ENCODE results near the gene HES2. TPM values are rescaled to one million over a fixed set of nuclear protein-coding genes. Genes with fewer than 3 reads are reported as not detected.

The HES2 gene
- total RNA-seq, 1 experiment from 2014 or later = 1.2 TPM

GRCh38 chr1:6416295-6416656, 3.4 kb downstream of the HES2 start:
- Mint-ChIP-seq H3K4me3 (no peak overlapping the region), H3K27me3 (ENCODE audit: low read depth) (peaks cover 97% of the 10 kb centered on the region), H3K27ac (no peak overlapping the region), H3K36me3 (ENCODE audit: insufficient read depth in 1 of 3, low read depth in 3 of 3) (no peaks in the 10 kb centered on the region), H3K9me3 (no peaks in the 10 kb centered on the region; a peak in 1 of 5 replicates), H3K4me1 (peaks cover 22% of the 10 kb centered on the region in 2 experiments)
- H4K91ac ChIP-seq (ENCODE audit: insufficient read length, low read depth, low read length) = no peak overlapping the region
- H3K4ac ChIP-seq (ENCODE audit: low read depth, low read length) = no peak overlapping the region
- no peak overlapping the region for H3K14ac ChIP-seq (ENCODE audit: insufficient read depth, low read length)
- H3K79me2 ChIP-seq (ENCODE audit: insufficient read depth, low read length) = no peaks in the 10 kb centered on the region
- H3K79me1 ChIP-seq (ENCODE audit: insufficient read depth, low read depth, low read length, poor library complexity, severe bottlenecking) = no peaks in the 10 kb centered on the region
- TF ChIP-seq CTCF (conservative IDR thresholded peaks at IDR 0.05) = no peak
- H3K27ac ChIP-seq (ENCODE audit: insufficient read length, low read depth, low read length) = no peak overlapping the region
- no peak overlapping the region for H2AFZ ChIP-seq (ENCODE audit: low read length)
- no peak overlapping the region for H3K18ac ChIP-seq (ENCODE audit: insufficient read length, low read depth, low read length)
- no peaks in the 10 kb centered on the region for H3K9me3 ChIP-seq (ENCODE audit: control insufficient read depth, low read depth, low read length)
- no peak overlapping the region for H3T11ph ChIP-seq (ENCODE audit: low read length)
- no peak overlapping the region for H3K4me2 ChIP-seq (ENCODE audit: insufficient read depth, insufficient read length, low read length)
- peaks cover 3% of the 10 kb centered on the region; the same call in 1 of the 2 replicates for H3K4me1 ChIP-seq (ENCODE audit: insufficient read depth, low read length)
- H4K8ac ChIP-seq (replicated peaks; ENCODE audit: insufficient read length, low read depth, low read length) = no peak overlapping the region
- no peak overlapping the region for H2AK5ac ChIP-seq (ENCODE audit: insufficient read length, low read length)
- H3K27me3 ChIP-seq (ENCODE audit: insufficient read depth, low read length) = peaks cover 50% of the 10 kb centered on the region
- no peak overlapping the region for H3K9ac ChIP-seq (ENCODE audit: extremely low read depth, insufficient read length, low read length)
- no CpG with 5 or more reads among the region's 8 CpGs for WGBS (ENCODE audit: extremely low coverage, insufficient read length, low lambda C conversion rate)
- H2BK12ac ChIP-seq (ENCODE audit: insufficient read length, low read depth, low read length) = no peak overlapping the region
- no peak overlapping the region for H2BK20ac ChIP-seq (ENCODE audit: low read depth, low read length, poor library complexity, severe bottlenecking)
- no peak overlapping the region for H3K56ac ChIP-seq (ENCODE audit: insufficient read length, low read depth, low read length)
- no peak overlapping the region for H3K23ac ChIP-seq (ENCODE audit: insufficient read length, low read depth, low read length)
- no peak overlapping the region for H2BK120ac ChIP-seq (ENCODE audit: low read depth, low read length, poor library complexity, severe bottlenecking)
- H4K5ac ChIP-seq (ENCODE audit: insufficient read length, low read depth, low read length) = no peak overlapping the region
- peaks cover 7% of the 10 kb centered on the region for H3K23me2 ChIP-seq (ENCODE audit: insufficient read length, low read depth, low read length, poor library complexity, severe bottlenecking)
- H2BK5ac ChIP-seq (ENCODE audit: insufficient read length, low read length) = no peak overlapping the region
- H4K20me1 ChIP-seq (ENCODE audit: control insufficient read depth, insufficient read depth, insufficient read length) = no peaks in the 10 kb centered on the region
- DNase-seq = no peak
- H2BK15ac ChIP-seq (ENCODE audit: low read depth, low read length) = no peak overlapping the region
